Skeletal muscle tissue (tissue), 4 donors: ENCODE data around the gene USP8. TPM values are rescaled to one million over a fixed set of nuclear protein-coding genes. Genes with fewer than 3 reads are reported as not detected.
"Not testable (repeated sequence)": the region's sequence is repeated elsewhere in the genome, so short reads cannot be mapped to it uniquely, and the experiment has no call there.

Experiments used
- H3K27ac ChIP-seq: one replicate; pipeline ENCODE4 v1.7.0; 2013; ENCODE audit warnings: mild to moderate bottlenecking, low read depth, low read length, inconsistent platforms
- H3K27me3 ChIP-seq, 3 donors: one replicate each; pipeline ENCODE4 v1.7.0; 2013; ENCODE audit warnings: low read length in 3 of 3; ENCODE audit not compliant: control insufficient read depth in 3 of 3, insufficient read depth in 3 of 3
- H3K36me3 ChIP-seq, 3 donors: one replicate each; pipeline ENCODE4 v1.7.0; 2013; ENCODE audit warnings: low read length in 3 of 3; ENCODE audit not compliant: control insufficient read depth in 3 of 3, insufficient read depth in 3 of 3
- H3K4me1 ChIP-seq, 3 donors: one replicate each; pipeline ENCODE4 v1.7.0; 2013; ENCODE audit warnings: low read length in 3 of 3, mild to moderate bottlenecking in 3 of 3; ENCODE audit not compliant: control insufficient read depth in 3 of 3, insufficient read depth in 3 of 3
- H3K4me3 ChIP-seq, 3 donors: one replicate each; pipeline ENCODE4 v1.7.0; 2013; ENCODE audit warnings: low read length in 3 of 3
- H3K9ac ChIP-seq, 3 donors: one replicate each; pipeline ENCODE4 v1.7.0; 2013; ENCODE audit warnings: low read length in 3 of 3, mild to moderate bottlenecking in 3 of 3, moderate library complexity in 2 of 3, low read depth in 1 of 3
- H3K9me3 ChIP-seq, 3 donors: one replicate each; pipeline ENCODE4 v1.7.0; 2013; ENCODE audit warnings: low read length in 3 of 3; ENCODE audit not compliant: control insufficient read depth in 3 of 3
- total RNA-seq: library from RNA; depleted of rRNA; stranded (reverse); fragments of >200 nt; gene quantifications from one replicate; pipeline ENCODE4 v1.2.3, GENCODE V29; 2014
- donor health status: Osteomylitis.

The USP8 gene
- total RNA-seq, 1 donor from 2014 or later = 19.3 TPM

DNA sequence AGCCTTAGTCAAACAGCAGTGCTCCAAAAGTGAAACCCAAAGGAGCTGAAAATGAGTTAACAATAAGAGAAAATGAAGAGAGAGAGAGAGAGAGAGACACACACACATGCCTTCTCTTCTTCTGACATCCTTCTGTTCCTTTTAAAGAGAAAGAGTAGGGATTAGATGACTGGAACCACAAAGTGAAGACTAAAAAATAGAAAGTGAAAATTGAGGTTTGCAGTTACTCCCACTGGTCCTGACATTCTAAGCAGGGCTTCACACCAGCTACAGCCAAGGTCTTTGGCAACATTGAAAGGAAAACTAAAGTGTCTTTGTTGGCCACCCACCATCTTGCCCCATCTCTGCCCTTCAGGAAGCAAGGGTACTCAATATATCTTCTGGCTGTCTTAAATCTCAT, 63.1 kb downstream of the USP8 start:
- Histone ChIP-seq H3K9ac (no peak overlapping the region), H3K4me3 (no peak overlapping the region), H3K36me3 (peaks cover 25 to 59% (median 41%) of the 10 kb centered on the region in 3 donors), H3K27me3 (no peaks in the 10 kb centered on the region), H3K4me1 (no peaks in the 10 kb centered on the region), H3K27ac (no peak overlapping the region), H3K9me3 (no peaks in the 10 kb centered on the region)

DNA sequence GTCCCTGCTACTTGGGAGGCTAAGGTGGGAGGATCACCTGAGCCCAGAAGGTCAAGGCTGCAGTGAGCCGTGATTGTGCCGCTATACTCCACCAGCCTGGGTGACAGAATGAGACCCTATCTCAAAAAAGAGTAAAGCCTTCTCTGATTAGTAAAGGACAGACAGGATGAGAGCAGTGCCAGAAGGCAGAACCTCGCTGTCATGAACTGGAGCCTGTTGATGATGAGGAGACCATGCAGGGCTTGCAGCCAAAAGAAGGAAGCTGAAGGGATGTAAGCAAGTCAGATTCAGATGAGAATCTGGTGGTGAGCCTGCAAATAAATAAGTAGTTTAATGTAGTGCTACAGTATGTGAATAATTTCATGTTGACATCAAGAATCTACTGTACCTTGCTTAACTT, 69.4 kb downstream of the USP8 start:
- Histone ChIP-seq H3K4me1 (no peaks in the 10 kb centered on the region), H3K27ac (no peak overlapping the region), H3K4me3 (no peak overlapping the region), H3K9ac (no peak overlapping the region), H3K9me3 (no peaks in the 10 kb centered on the region), H3K36me3 (peaks cover 42 to 64% (median 62%) of the 10 kb centered on the region in 3 donors), H3K27me3 (no peaks in the 10 kb centered on the region)

DNA sequence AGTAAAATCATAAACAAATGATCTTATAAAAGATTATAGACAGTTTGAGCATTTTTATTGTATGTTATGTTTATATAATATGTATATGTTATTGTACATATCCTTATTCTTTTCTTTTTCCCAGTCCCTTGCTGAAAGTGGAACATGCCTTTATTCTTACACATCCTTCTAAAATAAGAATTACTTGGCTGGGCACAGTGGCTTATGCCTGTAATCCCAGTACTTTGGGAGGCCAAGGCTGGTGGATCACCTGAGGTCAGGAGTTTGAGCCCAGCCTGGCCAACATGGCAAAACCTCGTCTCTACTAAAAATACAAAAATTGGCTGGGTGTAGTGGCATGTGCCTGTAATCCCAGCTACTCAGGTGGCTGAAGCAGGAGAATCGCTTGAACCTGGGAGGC, 70.3 kb downstream of the USP8 start:
- H3K36me3 ChIP-seq = peaks cover 43 to 71% (median 71%) of the 10 kb centered on the region in 3 donors
- not testable (repeated sequence) for H3K27me3 ChIP-seq, H3K9me3 ChIP-seq, H3K27ac ChIP-seq, H3K4me1 ChIP-seq, H3K4me3 ChIP-seq, H3K9ac ChIP-seq

DNA sequence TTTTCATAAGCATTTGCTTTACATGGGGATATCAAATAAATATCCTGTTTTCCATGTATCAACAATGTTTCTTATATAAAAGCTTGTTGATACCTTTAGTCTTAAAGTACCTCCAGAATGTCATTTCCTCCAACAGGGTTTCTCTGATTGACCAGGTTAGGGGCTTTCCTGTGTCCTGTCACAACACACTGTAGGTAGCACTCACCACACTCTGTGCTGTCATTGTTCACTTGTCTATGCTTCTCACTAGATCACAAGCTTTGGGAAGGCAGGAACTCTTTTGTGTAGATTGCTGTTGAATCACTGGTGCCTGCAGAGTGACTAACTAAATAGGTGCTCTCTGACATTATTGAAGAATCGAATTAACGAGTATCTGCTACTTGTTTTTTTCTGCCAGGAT, 72.5 kb downstream of the USP8 start:
- Histone ChIP-seq H3K36me3 (peaks cover 35 to 64% (median 56%) of the 10 kb centered on the region in 3 donors), H3K4me3 (no peak overlapping the region), H3K4me1 (no peaks in the 10 kb centered on the region), H3K9ac (no peak overlapping the region), H3K9me3 (no peaks in the 10 kb centered on the region), H3K27ac (no peak overlapping the region), H3K27me3 (no peaks in the 10 kb centered on the region)

DNA sequence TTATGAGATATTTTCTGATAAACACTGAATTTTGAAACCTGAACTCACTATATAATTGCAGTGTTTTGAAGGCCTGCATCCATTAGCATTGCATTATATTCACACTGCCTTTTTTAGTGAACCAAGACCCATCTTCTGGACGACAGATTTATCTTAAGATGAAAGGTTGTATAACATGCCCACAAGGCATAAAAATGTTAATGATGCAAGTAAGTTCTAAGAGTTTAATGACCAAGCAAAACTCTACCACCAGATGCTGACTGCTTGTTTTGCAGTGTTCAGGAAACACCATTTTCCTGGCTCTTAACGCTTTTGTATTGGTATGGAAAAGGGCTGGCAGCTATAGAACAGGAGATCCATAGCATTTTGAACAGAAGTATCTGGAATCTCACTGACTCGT, 76.1 kb downstream of the USP8 start:
- H3K36me3 ChIP-seq = peaks cover 21 to 39% (median 39%) of the 10 kb centered on the region in 3 donors
- no peaks in the 10 kb centered on the region for H3K27me3 ChIP-seq
- H3K4me1 ChIP-seq = no peaks in the 10 kb centered on the region
- H3K27ac ChIP-seq = no peak overlapping the region
- no peaks in the 10 kb centered on the region for H3K9me3 ChIP-seq
- no peak overlapping the region for H3K9ac ChIP-seq
- H3K4me3 ChIP-seq = no peak overlapping the region

DNA sequence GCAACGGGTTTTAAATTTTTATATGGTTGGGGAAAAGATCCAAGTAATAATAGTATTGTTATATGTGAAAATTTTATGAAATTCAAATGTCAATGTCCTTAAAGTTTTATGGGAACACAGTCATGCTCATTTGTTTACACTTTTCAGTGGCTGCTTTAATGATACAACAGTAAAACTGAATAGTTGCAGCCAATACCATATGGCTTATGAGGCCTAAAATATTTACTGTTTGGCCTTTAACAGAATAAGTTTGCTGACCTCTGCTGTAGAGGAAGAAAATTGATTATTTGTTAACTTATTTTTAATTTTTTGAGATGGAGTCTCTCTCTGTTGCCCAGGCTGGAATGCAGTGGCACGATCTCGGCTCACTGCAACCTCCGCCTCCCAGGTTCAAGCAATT, 77.6 kb downstream of the USP8 start:
- no peak overlapping the region for H3K4me3 ChIP-seq
- peaks cover 10 to 31% (median 27%) of the 10 kb centered on the region in 3 donors for H3K36me3 ChIP-seq
- H3K4me1 ChIP-seq = no peaks in the 10 kb centered on the region
- no peak overlapping the region for H3K9ac ChIP-seq
- no peak overlapping the region for H3K27ac ChIP-seq
- H3K27me3 ChIP-seq = no peaks in the 10 kb centered on the region
- H3K9me3 ChIP-seq = no peaks in the 10 kb centered on the region

DNA sequence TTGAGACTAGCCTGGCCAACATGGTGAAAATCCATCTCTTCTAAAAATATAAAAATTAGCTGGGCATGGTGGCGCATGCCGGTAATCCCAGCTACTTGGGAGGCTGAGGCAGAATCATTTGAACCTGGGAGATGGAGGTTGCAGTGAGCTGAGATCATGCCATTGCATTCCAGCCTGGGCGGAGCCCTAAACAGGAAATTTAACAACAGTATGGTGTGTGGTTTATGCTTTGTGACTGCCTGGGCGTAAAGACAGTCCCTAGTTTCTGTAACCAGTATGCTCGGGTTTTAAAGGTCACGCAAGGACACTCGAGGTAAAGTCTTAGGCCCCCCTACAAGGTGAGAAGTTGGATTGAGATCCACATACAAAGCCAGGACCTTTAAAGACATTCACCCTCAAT, 78.9 kb downstream of the USP8 start:
- Histone ChIP-seq H3K9ac (no peak overlapping the region), H3K27ac (no peak overlapping the region), H3K4me3 (no peak overlapping the region), H3K9me3 (no peaks in the 10 kb centered on the region), H3K36me3 (peaks cover 7 to 25% (median 24%) of the 10 kb centered on the region in 3 donors), H3K4me1 (no peaks in the 10 kb centered on the region), H3K27me3 (no peaks in the 10 kb centered on the region)

DNA sequence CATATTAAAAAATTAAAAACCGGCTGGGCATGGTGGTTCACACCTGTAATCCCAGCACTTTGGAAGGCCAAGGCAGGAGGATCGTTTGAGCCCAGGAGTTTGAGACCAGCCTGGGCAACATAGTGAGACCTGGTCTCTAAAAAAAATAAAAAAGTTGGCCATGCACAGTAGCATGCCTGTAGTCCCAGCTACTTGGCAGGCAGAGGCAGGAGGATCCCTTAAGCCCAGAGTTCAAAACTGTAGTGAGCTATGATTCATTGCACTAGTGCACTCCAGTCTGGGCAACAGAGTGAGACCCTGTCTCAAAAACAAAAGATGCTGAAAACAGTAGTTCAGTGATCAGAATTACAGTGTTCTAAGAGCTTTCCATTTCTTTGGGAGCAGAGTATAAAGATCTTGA, 81.5 kb downstream of the USP8 start:
- H3K36me3 ChIP-seq = peaks cover 2 to 13% (median 3%) of the 10 kb centered on the region in 3 donors
- not testable (repeated sequence) for H3K9ac ChIP-seq, H3K9me3 ChIP-seq, H3K4me3 ChIP-seq, H3K27ac ChIP-seq, H3K27me3 ChIP-seq, H3K4me1 ChIP-seq

DNA sequence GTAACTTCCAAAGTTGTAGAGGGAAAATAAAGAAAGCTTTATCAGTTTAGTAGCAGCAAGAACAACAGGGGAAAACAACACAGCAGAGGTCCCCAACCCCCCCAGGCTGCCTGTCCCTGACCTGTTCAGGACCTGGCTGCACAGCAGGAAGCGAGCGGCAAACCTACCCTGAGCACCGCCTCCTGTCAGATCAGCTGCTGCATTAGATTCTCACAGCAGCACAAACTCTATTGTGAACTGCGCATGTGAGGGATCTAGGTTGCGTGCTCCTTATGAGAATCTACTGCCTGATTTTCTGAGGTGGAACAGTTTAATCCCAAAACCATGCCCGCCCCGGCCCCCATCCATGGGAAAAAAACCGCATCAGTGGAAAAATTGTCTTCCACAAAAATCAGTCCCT, 81.9 kb downstream of the USP8 start:
- H3K9me3 ChIP-seq = no peaks in the 10 kb centered on the region

DNA sequence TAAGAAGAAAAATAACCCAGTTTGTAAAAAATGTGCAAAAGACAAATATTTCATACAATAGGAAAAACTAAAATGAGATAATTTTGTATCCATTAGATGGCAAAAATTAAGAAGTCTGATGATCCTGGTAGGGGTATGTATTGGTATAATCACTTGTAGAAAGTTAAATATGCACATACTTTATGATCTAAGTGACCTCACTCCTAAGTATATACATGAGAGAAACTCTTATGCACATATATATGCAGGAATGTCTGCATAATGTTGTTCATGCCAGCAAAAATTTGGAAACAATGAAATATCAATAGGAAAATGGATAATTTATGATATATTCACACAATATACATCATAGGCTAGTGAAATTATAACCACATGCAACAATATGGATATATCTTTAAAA, 88.8 kb downstream of the USP8 start:
- no peaks in the 10 kb centered on the region for H3K36me3 ChIP-seq
- no peak overlapping the region for H3K9ac ChIP-seq
- no peak overlapping the region for H3K27ac ChIP-seq
- H3K9me3 ChIP-seq = peaks cover 0 to 3% (median 3%) of the 10 kb centered on the region in 3 donors
- H3K4me1 ChIP-seq = no peaks in the 10 kb centered on the region
- H3K4me3 ChIP-seq = no peak overlapping the region
- no peaks in the 10 kb centered on the region for H3K27me3 ChIP-seq

More for the DNA sequence above, 81.9 kb downstream of the USP8 start:
- peaks cover 0 to 13% (median 2%) of the 10 kb centered on the region in 3 donors for H3K36me3 ChIP-seq
- no peak overlapping the region for H3K9ac ChIP-seq
- no peak overlapping the region for H3K4me3 ChIP-seq
- no peaks in the 10 kb centered on the region for H3K4me1 ChIP-seq
- H3K27me3 ChIP-seq = no peaks in the 10 kb centered on the region
- H3K27ac ChIP-seq = no peak overlapping the region
